GM12873 (cell line): ENCODE data around the gene CAGE1.

Experiments
- CTCF ChIP-seq: IDR thresholded peaks from 2 replicates; pipeline ENCODE4 v1.5.1; 2012; ENCODE audit warnings: low read depth, mild to moderate bottlenecking, moderate library complexity, low read length, control low read depth; ENCODE audit not compliant: insufficient read depth; ENCODE audit errors: missing control alignments

The CAGE1 gene

DNA sequence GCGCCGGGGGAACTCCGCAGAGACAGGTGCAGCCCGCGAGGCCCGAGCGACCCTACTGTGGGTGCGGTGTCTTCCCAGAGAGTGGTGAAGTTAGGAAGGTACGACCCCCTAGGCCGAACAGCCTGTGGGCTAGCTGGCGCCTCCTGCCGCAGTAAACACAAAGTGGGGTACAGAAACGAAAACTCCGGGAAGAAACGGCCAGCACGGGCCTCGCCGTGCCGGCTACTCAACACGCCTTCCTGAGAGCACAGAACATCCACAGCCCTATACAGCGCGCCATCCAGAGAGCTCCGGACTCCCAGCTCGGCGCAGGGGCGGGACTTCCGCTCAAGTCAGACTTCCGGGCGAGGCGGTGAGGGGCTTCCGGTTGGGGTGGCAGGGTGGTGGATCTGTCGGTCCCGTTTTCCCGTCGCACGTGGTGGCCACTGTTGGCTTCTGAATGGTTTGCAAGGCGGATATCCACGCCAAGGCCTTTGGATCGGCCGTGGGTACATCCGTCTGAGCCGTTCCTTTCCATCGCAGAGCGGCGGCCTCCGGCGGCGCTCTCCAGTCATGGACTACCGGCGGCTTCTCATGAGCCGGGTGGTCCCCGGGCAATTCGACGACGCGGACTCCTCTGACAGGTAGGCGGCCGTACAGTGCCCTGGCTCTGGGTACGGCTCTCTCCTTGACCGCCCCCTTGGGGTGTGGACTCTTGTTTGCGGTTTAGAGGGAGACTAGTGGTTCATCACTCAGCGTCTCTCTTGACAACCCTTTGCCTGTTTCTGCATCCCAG is at the start of gene CAGE1, which contains the start of gene RIOK1:
CAGE1 (minus strand) TSS at position 292 of the 775 bp plus-strand sequence. CDS start 2,569 bp downstream, outside the sequence.
RIOK1 (plus strand) TSS at position 358 of the 775 bp plus-strand sequence; CDS start at position 553, 195 bp downstream.
- no peak for TF ChIP-seq CTCF

- no peak for TF ChIP-seq CTCF
These were observed 49.7 kb upstream of the CAGE1 start for GRCh38 chr6:7439228-7439627.

GRCh38 chr6:7438011-7438410 is 48.5 kb upstream of the CAGE1 start:
- no peak for TF ChIP-seq CTCF

GRCh38 chr6:7434672-7435071 is 45.1 kb upstream of the CAGE1 start:
- TF ChIP-seq CTCF = no peak

GRCh38 chr6:7433121-7433617 is 43.6 kb upstream of the CAGE1 start:
- no peak for TF ChIP-seq CTCF

DNA sequence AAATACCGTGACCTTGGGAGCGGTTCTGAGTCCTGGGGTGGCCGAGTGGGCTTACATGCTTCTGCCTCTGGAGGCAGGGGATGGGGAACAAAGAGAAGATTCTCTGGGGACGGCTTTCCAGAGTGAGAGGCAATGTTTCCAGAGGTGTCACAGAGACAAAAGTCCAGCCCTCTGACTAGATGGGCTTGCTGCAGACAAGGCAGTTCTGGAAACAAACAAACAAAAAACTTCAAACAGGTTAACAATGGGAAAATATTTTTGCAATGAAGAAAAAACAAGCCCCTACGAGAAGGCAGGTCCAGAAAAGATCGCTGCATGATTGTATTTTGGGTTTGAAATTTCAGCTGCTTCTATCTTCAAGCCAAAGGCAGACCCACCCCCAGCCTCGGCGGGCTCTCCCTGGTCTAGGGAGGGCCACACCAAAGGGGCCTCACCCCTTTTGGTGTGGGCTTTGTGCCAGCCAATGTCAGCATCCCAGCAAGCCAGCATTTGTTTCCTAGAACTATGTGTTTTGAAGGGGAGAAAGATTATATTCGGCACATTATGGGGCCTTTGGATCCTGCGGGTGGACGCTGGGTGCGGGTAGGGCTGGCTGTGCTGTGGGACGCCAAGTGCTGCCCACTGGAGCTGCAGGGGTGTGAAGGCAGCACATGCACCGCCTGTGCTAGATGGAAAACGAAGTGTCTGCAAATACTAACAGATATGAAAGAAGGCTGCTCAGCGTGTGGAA is 43.0 kb upstream of the CAGE1 start:
- TF ChIP-seq CTCF = no peak
